Spleen (tissue), 11 donors: Measurements from ENCODE around the gene CLIP2. TPM values are rescaled to one million over a fixed set of nuclear protein-coding genes. Genes with fewer than 3 reads are reported as not detected.
A peak's percentile ranks its signal among the peaks of the same experiment; 100 is the strongest.

Experiments
- DNase-seq: peaks from one replicate; pipeline ENCODE4 v3.0.0-alpha.2; 2020
- H3K27ac ChIP-seq, 8 donors: fragments of 200-600 bp; sonication (generic) in 7 of 8; 1 replicate in 4 of 8; 2 replicates in 4 of 8; pipeline versions ENCODE4 v1.5.0 to v1.8.0; 2016 to 2021; ENCODE audit warnings: inconsistent platforms in 4 of 8, mild to moderate bottlenecking in 4 of 8, moderate library complexity in 1 of 8
- H3K27me3 ChIP-seq, 7 donors: fragments of 200-600 bp; sonication (generic) in 6 of 7; replicated peaks in 1 of 7; 1 replicate in 4 of 7; 2 replicates in 3 of 7; pipeline versions ENCODE4 v1.5.0 to v1.8.0; 2016 to 2021; ENCODE audit warnings: inconsistent platforms in 3 of 7, mild to moderate bottlenecking in 1 of 7
- H3K36me3 ChIP-seq, 6 donors: fragments of 200-600 bp; sonication (generic) in 5 of 6; 1 replicate in 4 of 6; 2 replicates in 2 of 6; pipeline versions ENCODE4 v1.5.0 to v1.8.0; 2016 to 2021; ENCODE audit warnings: inconsistent platforms in 2 of 6
- H3K4me1 ChIP-seq, 6 donors: fragments of 200-600 bp; sonication (generic) in 5 of 6; 1 replicate in 3 of 6; 2 replicates in 3 of 6; pipeline versions ENCODE4 v1.5.0 to v1.8.0; 2016 to 2021; ENCODE audit warnings: inconsistent platforms in 3 of 6
- H3K4me3 ChIP-seq, 8 donors: fragments of 200-600 bp; sonication (generic) in 7 of 8; 1 replicate in 4 of 8; 2 replicates in 4 of 8; pipeline versions ENCODE4 v1.5.0 to v1.8.0; 2016 to 2021; ENCODE audit warnings: inconsistent platforms in 4 of 8, mild to moderate bottlenecking in 4 of 8, moderate library complexity in 2 of 8
- H3K9me3 ChIP-seq, 8 donors: fragments of 200-600 bp; sonication (generic) in 7 of 8; 1 replicate in 4 of 8; 2 replicates in 4 of 8; pipeline versions ENCODE4 v1.5.0 to v1.8.0; 2016 to 2021; ENCODE audit warnings: inconsistent platforms in 4 of 8
- CTCF ChIP-seq, 11 experiments: fragments of 200-600 bp in 7 of 11; fragments of 450-650 bp in 4 of 11; sonication (generic) in 4 of 11; IDR thresholded peaks in 8 of 11; conservative IDR thresholded peaks in 3 of 11; 1 replicate in 7 of 11; 2 replicates in 4 of 11; pipeline versions ENCODE4 v1.4.0 to v1.8.0; 2016 to 2021; ENCODE audit warnings: antibody characterized with exemption in 11 of 11, inconsistent platforms in 4 of 11, mild to moderate bottlenecking in 1 of 11
- POLR2A ChIP-seq, 3 donors: fragments of 450-650 bp; IDR thresholded peaks; one replicate each; pipeline ENCODE4 v1.5.1; 2017; ENCODE audit warnings: antibody characterized with exemption in 3 of 3, mild to moderate bottlenecking in 1 of 3
- POLR2AphosphoS5 ChIP-seq, 3 donors: sonication (generic); formaldehyde crosslinking; IDR thresholded peaks; one replicate each; pipeline ENCODE4 v1.5.1; 2017; ENCODE audit warnings: antibody characterized with exemption in 3 of 3
- WGBS, 5 donors: extraction: QIAGEN DNeasy Blood & Tissue Kit in 3 of 5; methylation state at CpG; one replicate each; pipeline versions ENCODE4 v1.1.5 to v1.1.7; 2013 to 2018; 5-methylcytosine and 5-hydroxymethylcytosine counted together
- intact Hi-C: fragments of 100-400 bp; cut with DNase I; formaldehyde crosslinking; loops from one replicate; pipeline ENCODE4 v1.15.0; 2023; ENCODE audit warnings: low total_unique reads
- polyA plus RNA-seq, 3 donors: library from polyadenylated mRNA; stranded (reverse); fragments of 200-250 nt; gene quantifications; one replicate each; pipeline ENCODE4 v1.2.1, GENCODE V29; 2013
- total RNA-seq, 7 donors: library from RNA; depleted of rRNA in 3 of 7; stranded (reverse); fragments of >200 nt in 3 of 7; fragmentation: NEBNext Ultra II Directional in 4 of 7; extraction: Animal tissue kit (Norgen Biotek cat#: 25700) in 4 of 7; gene quantifications; one replicate each; pipeline versions ENCODE4 v1.1.0 to v1.2.1, GENCODE V29; 2016 to 2021
- donor health status: healthy with polysubstance abuse.
- donor health status: DM: no; HTN: no; CAD: no; lungs with moderate emphysema.
- donor health status: DM: no; HTN: no; CAD: no.
- donor health status: Bipolar disorder and iron deficiency.
- donor health status: healthy.
- donor health status: DM: no; HTN: no; CAD: no.
- donor health status: DM: yes; HTN: yes; CAD: no.

CLIP2 gene
- total and polyA plus RNA-seq, 10 donors: 2.7 to 18.6 (median 16.9) TPM

DNA sequence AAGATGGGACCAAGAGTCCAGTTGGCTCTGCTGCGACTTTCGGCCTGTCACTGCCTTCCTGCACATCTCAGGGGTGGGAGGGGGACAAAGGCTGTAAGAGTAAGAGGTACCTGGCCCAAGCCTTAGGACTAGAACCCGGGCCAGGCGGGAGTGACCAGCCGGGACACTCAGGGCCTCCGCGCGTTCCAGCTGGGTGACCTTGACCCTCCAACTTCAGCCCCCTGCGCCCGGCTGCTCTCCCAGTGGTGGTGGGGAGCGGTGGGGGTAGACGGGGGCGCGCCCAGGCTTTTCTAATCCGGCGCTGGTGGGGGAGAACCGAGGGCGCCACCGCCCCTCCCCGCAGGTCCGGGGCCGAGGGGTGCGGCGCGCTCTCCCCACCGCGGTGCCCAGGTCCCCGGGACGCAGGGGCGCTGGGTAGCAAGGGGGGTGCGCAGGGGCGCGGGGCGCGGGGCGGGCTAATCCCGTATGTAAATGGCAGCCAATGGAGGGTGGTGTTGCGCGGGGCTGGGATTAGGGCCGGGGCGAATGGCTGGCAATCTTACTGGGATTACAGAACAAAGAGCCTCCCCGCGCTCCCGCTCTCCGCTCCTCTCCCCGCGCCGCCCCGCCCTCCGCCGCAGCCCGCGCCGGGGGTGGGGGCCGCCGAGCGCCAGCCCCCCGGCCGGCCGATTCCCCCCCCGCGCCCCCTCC is 164.3 kb downstream of the CLIP2 start, which contains the start of gene GTF2IRD1:
TSS of gene GTF2IRD1 (plus strand) at position 585 of the 690 bp plus-strand sequence. CDS start 54,175 bp downstream, outside the sequence.
- Histone ChIP-seq H3K4me1 (peaks cover 6 to 32% (median 22%) of the 10 kb centered on the region in 6 donors), H3K36me3 (no peaks in the 10 kb centered on the region), H3K27ac (peak within 1 kb of the TSS in 7 of 8 donors; percentile 27 to 75 (median 43)), H3K4me3 (peak within 1 kb of the TSS; percentile 46 to 84 (median 56)), H3K9me3 (no peaks in the 10 kb centered on the region), H3K27me3 (peaks cover 0 to 32% (median 16%) of the 10 kb centered on the region in 7 donors)
- 1 to 3% (median 1%) methylated on average over 12 to 62 of the region's 62 CpGs for WGBS, 5 donors
- DNase-seq: no peak
- intact Hi-C loops: loop anchor here (10.0 kb wide), 1 partner anchor 111 kb away; no protein-coding TSS in a partner anchor
- no peak for TF ChIP-seq CTCF (IDR thresholded peaks at IDR 0.05 in 8 of 11, conservative IDR thresholded peaks at IDR 0.05 in 3 of 11)
- TF ChIP-seq POLR2A (IDR thresholded peaks at IDR 0.05): no peak
- TF ChIP-seq POLR2AphosphoS5 (IDR thresholded peaks at IDR 0.05): peak in 1 of 3 donors; percentile 1

GRCh38 chr7:74454021-74454924 is 165.1 kb downstream of the CLIP2 start:
- no peaks in the 10 kb centered on the region for H3K9me3 ChIP-seq
- intact Hi-C loops: loop anchor here (10.0 kb wide), 1 partner anchor 111 kb away; no protein-coding TSS in a partner anchor
- peaks cover 6 to 32% (median 22%) of the 10 kb centered on the region in 6 donors for H3K4me1 ChIP-seq
- no peaks in the 10 kb centered on the region for H3K36me3 ChIP-seq
- H3K27ac ChIP-seq: peak overlapping the region in 7 of 8 donors; percentile 27 to 75 (median 43)
- WGBS, 5 donors: 9 to 40% (median 11%) methylated on average over 8 to 59 of the region's 61 CpGs
- H3K4me3 ChIP-seq: peak overlapping the region; percentile 46 to 84 (median 56)
- H3K27me3 ChIP-seq: peaks cover 0 to 32% (median 16%) of the 10 kb centered on the region in 7 donors
- DNase-seq: no peak
- TF ChIP-seq POLR2AphosphoS5 (IDR thresholded peaks at IDR 0.05): no peak
- no peak for TF ChIP-seq CTCF (IDR thresholded peaks at IDR 0.05 in 8 of 11, conservative IDR thresholded peaks at IDR 0.05 in 3 of 11)
- no peak for TF ChIP-seq POLR2A (IDR thresholded peaks at IDR 0.05)

DNA sequence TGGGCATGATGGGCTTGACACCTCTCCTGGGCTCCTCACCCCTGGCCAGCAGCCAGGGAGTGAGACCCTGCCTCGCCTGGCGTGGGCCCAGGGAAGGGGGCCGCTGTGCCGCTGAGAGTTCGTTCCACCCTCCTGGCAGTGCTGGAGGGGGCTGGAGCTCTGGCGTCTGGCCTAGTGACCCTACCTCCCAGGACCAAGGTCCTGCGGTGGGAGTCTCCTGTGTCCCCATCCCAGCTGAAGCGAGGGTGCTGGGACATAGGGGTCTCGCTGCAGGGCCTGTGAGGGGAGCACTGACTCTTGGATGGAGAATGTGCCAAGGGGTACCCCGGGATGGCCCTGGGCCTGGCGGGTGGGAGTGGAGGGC is 165.7 kb downstream of the CLIP2 start:
- DNase-seq: no peak
- 88 to 95% (median 92%) methylated on average over 11 of the region's 11 CpGs; no CpG with 5 or more reads in 1 of the 5 donors for WGBS, 5 donors
- Histone ChIP-seq H3K4me1 (peaks cover 6 to 32% (median 22%) of the 10 kb centered on the region in 6 donors), H3K9me3 (no peaks in the 10 kb centered on the region), H3K27ac (peak overlapping the region in 2 of 8 donors; percentile 66 to 75), H3K4me3 (peak overlapping the region in 2 of 8 donors; percentile 68 to 84), H3K27me3 (peaks cover 0 to 32% (median 16%) of the 10 kb centered on the region in 7 donors), H3K36me3 (no peaks in the 10 kb centered on the region)
- no peak for TF ChIP-seq POLR2A (IDR thresholded peaks at IDR 0.05)
- TF ChIP-seq POLR2AphosphoS5 (IDR thresholded peaks at IDR 0.05): no peak
- no peak for TF ChIP-seq CTCF (IDR thresholded peaks at IDR 0.05 in 8 of 11, conservative IDR thresholded peaks at IDR 0.05 in 3 of 11)
- intact Hi-C loops: loop anchor here (10.0 kb wide), 1 partner anchor 110 kb away; no protein-coding TSS in a partner anchor
